ENCODE data around the gene WFS1.

DNA sequence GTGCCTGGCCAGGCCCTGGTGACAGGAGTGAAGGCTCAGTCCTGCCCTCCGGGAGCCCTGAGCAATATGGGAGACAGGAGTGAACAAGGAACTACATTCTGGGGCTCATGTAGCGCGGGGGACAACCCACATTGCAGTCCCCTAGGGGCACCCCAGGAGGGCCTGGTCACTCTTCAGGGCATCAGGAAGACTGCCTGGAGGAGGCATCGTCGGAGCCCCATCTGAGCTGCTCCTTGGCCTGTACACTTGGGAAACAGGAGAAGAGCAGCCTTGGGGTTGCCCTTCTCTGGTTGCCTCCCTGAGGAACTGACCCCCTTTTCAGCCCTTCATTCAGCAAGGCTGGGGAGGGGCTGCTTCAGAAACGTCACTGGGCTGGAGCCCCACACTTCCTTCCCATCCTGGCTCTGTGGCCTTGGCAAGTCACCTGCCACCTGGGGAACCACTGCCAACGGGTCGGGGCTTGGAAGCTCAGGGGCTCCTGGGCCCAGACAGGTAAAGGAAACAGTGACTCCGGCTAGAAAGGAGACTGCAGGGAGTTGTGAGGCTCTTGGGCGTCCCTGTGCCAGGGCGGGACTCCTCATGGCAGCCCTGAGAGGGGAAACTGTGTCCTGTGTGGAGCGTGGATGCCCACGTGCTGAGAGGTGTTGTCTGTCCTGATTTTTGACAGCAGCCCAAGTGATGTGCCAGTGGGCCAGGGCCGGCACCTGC, 10.1 kb downstream of the WFS1 start:
- TF ChIP-seq, protein P1, sequence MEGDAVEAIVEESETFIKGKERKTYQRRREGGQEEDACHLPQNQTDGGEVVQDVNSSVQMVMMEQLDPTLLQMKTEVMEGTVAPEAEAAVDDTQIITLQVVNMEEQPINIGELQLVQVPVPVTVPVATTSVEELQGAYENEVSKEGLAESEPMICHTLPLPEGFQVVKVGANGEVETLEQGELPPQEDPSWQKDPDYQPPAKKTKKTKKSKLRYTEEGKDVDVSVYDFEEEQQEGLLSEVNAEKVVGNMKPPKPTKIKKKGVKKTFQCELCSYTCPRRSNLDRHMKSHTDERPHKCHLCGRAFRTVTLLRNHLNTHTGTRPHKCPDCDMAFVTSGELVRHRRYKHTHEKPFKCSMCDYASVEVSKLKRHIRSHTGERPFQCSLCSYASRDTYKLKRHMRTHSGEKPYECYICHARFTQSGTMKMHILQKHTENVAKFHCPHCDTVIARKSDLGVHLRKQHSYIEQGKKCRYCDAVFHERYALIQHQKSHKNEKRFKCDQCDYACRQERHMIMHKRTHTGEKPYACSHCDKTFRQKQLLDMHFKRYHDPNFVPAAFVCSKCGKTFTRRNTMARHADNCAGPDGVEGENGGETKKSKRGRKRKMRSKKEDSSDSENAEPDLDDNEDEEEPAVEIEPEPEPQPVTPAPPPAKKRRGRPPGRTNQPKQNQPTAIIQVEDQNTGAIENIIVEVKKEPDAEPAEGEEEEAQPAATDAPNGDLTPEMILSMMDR (conservative IDR thresholded peaks at IDR 0.05; ENCODE audit: low read length), result no peak
- no peak for TF ChIP-seq EZH2phosphoT487 (IDR thresholded peaks at IDR 0.05; ENCODE audit: borderline replicate concordance)

Measured in Loucy (cell line).